GM19035 (cell line): Measurements from ENCODE around the gene EBF3.

Experiments
- ATAC-seq: cut with Tn5 transposase; IDR thresholded peaks from one replicate; pipeline ENCODE4 v1.9.1; 2021; ENCODE audit not compliant: unreplicated experiment

EBF3 gene

GRCh38 chr10:129842031-129842430 is 122.0 kb downstream of the EBF3 start:
- no peak for ATAC-seq

- no peak for ATAC-seq
These were observed 122.5 kb downstream of the EBF3 start for GRCh38 chr10:129841590-129841989.

GRCh38 chr10:129841071-129841470 is 123.0 kb downstream of the EBF3 start:
- ATAC-seq = no peak

GRCh38 chr10:129840196-129840590 is 123.9 kb downstream of the EBF3 start:
- ATAC-seq = no peak

- no peak for ATAC-seq
These were observed 124.5 kb downstream of the EBF3 start for GRCh38 chr10:129839285-129840195.

- no peak for ATAC-seq
These were observed 125.3 kb downstream of the EBF3 start for GRCh38 chr10:129838794-129839193.

- no peak for ATAC-seq
These were observed 126.0 kb downstream of the EBF3 start for GRCh38 chr10:129837909-129838582.

GRCh38 chr10:129836253-129836652 is 127.8 kb downstream of the EBF3 start:
- ATAC-seq = no peak

- ATAC-seq = no peak
These were observed 129.9 kb downstream of the EBF3 start for GRCh38 chr10:129833994-129834739.

GRCh38 chr10:129833468-129833950 is 130.6 kb downstream of the EBF3 start:
- ATAC-seq = no peak

- ATAC-seq = no peak
These were observed 131.3 kb downstream of the EBF3 start for GRCh38 chr10:129832573-129833467.

GRCh38 chr10:129831150-129831549 is 132.9 kb downstream of the EBF3 start:
- ATAC-seq = no peak

- no peak for ATAC-seq
These were observed 138.2 kb downstream of the EBF3 start for GRCh38 chr10:129825826-129826225.

GRCh38 chr10:129825221-129825620 is 138.9 kb downstream of the EBF3 start:
- no peak for ATAC-seq

GRCh38 chr10:129820451-129820850 is 143.6 kb downstream of the EBF3 start:
- ATAC-seq = no peak

GRCh38 chr10:129816656-129817045 is 147.4 kb downstream of the EBF3 start:
- ATAC-seq = no peak

- ATAC-seq = no peak
These were observed 148.0 kb downstream of the EBF3 start for GRCh38 chr10:129815898-129816655.

GRCh38 chr10:129814681-129815646 is 149.1 kb downstream of the EBF3 start:
- ATAC-seq = no peak

GRCh38 chr10:129812398-129812797 is 151.7 kb downstream of the EBF3 start:
- no peak for ATAC-seq
